ENCODE measurements around the gene PRKAG3.

Gene PRKAG3

GRCh38 chr2:218807626-218808025, 24.0 kb downstream of the PRKAG3 start:
- Histone ChIP-seq H3K27me3 (ENCODE audit: insufficient read depth, poor library complexity, severe bottlenecking) (no peaks in the 10 kb centered on the region), H3K9me3 (ENCODE audit: severe bottlenecking) (peaks cover 2% of the 10 kb centered on the region), H3K4me3 (ENCODE audit: severe bottlenecking) (no peak overlapping the region), H3K4me1 (ENCODE audit: insufficient read depth, poor library complexity, severe bottlenecking) (peaks cover 10% of the 10 kb centered on the region), H3K36me3 (ENCODE audit: low read depth) (no peaks in the 10 kb centered on the region), H3K27ac (ENCODE audit: poor library complexity, severe bottlenecking) (no peak overlapping the region)
- no peak for TF ChIP-seq CTCF (IDR thresholded peaks at IDR 0.05; ENCODE audit: poor library complexity, severe bottlenecking)
- DNase-seq (ENCODE audit: low spot score) (no peak), ATAC-seq (ENCODE audit: low read depth) (no peak)

GRCh38 chr2:218806346-218806978, 25.1 kb downstream of the PRKAG3 start:
- Histone ChIP-seq H3K4me1 (ENCODE audit: insufficient read depth, poor library complexity, severe bottlenecking) (peaks cover 10% of the 10 kb centered on the region), H3K9me3 (ENCODE audit: severe bottlenecking) (peaks cover 2% of the 10 kb centered on the region), H3K4me3 (ENCODE audit: severe bottlenecking) (no peak overlapping the region), H3K27ac (ENCODE audit: poor library complexity, severe bottlenecking) (no peak overlapping the region), H3K27me3 (ENCODE audit: insufficient read depth, poor library complexity, severe bottlenecking) (no peaks in the 10 kb centered on the region), H3K36me3 (ENCODE audit: low read depth) (no peaks in the 10 kb centered on the region)
- ATAC-seq (ENCODE audit: low read depth) (peak; percentile 87), DNase-seq (ENCODE audit: low spot score) (no peak)
- TF ChIP-seq CTCF (IDR thresholded peaks at IDR 0.05; ENCODE audit: poor library complexity, severe bottlenecking) = no peak

GRCh38 chr2:218805627-218806026, 26.0 kb downstream of the PRKAG3 start:
- no peak for TF ChIP-seq CTCF (IDR thresholded peaks at IDR 0.05; ENCODE audit: poor library complexity, severe bottlenecking)
- peaks cover 10% of the 10 kb centered on the region for H3K4me1 ChIP-seq (ENCODE audit: insufficient read depth, poor library complexity, severe bottlenecking)
- no peak for DNase-seq (ENCODE audit: low spot score)
- H3K36me3 ChIP-seq (ENCODE audit: low read depth) = no peaks in the 10 kb centered on the region
- peaks cover 2% of the 10 kb centered on the region for H3K9me3 ChIP-seq (ENCODE audit: severe bottlenecking)
- H3K4me3 ChIP-seq (ENCODE audit: severe bottlenecking) = no peak overlapping the region
- no peaks in the 10 kb centered on the region for H3K27me3 ChIP-seq (ENCODE audit: insufficient read depth, poor library complexity, severe bottlenecking)
- ATAC-seq (ENCODE audit: low read depth) = no peak
- H3K27ac ChIP-seq (ENCODE audit: poor library complexity, severe bottlenecking) = no peak overlapping the region

- DNase-seq (ENCODE audit: low spot score) (no peak), ATAC-seq (ENCODE audit: low read depth) (no peak)
- no peak overlapping the region for H3K27ac ChIP-seq (ENCODE audit: poor library complexity, severe bottlenecking)
- H3K4me3 ChIP-seq (ENCODE audit: severe bottlenecking) = no peak overlapping the region
- no peaks in the 10 kb centered on the region for H3K36me3 ChIP-seq (ENCODE audit: low read depth)
- no peak for TF ChIP-seq CTCF (IDR thresholded peaks at IDR 0.05; ENCODE audit: poor library complexity, severe bottlenecking)
- H3K4me1 ChIP-seq (ENCODE audit: insufficient read depth, poor library complexity, severe bottlenecking) = peaks cover 10% of the 10 kb centered on the region
- no peaks in the 10 kb centered on the region for H3K27me3 ChIP-seq (ENCODE audit: insufficient read depth, poor library complexity, severe bottlenecking)
- peaks cover 2% of the 10 kb centered on the region for H3K9me3 ChIP-seq (ENCODE audit: severe bottlenecking)
These were observed 26.8 kb downstream of the PRKAG3 start for GRCh38 chr2:218804817-218805216.

GRCh38 chr2:218802386-218802994, 29.1 kb downstream of the PRKAG3 start:
- Histone ChIP-seq H3K4me3 (ENCODE audit: severe bottlenecking) (no peak overlapping the region), H3K27me3 (ENCODE audit: insufficient read depth, poor library complexity, severe bottlenecking) (no peaks in the 10 kb centered on the region), H3K27ac (ENCODE audit: poor library complexity, severe bottlenecking) (no peak overlapping the region), H3K4me1 (ENCODE audit: insufficient read depth, poor library complexity, severe bottlenecking) (peaks cover 10% of the 10 kb centered on the region), H3K36me3 (ENCODE audit: low read depth) (no peaks in the 10 kb centered on the region), H3K9me3 (ENCODE audit: severe bottlenecking) (peaks cover 2% of the 10 kb centered on the region)
- no peak for TF ChIP-seq CTCF (IDR thresholded peaks at IDR 0.05; ENCODE audit: poor library complexity, severe bottlenecking)
- DNase-seq (ENCODE audit: low spot score) (no peak), ATAC-seq (ENCODE audit: low read depth) (no peak)

Measured in RWPE2 (cell line).